ENCODE results near the gene HIPK1.

- no peak for TF ChIP-seq CTCF (IDR thresholded peaks at IDR 0.05; ENCODE audit: insufficient read depth, low read length, poor library complexity, severe bottlenecking)
- no peak for TF ChIP-seq EZH2phosphoT487 (conservative IDR thresholded peaks at IDR 0.05; ENCODE audit: low read length)
These were observed 22.6 kb downstream of the HIPK1 start for GRCh38 chr1:113951719-113952118.

Data from SU-DHL-6 (cell line).